RWPE1 (cell line): Measurements from ENCODE around the gene MYO5A.

Experiments
- CTCF ChIA-PET: fragments of 350-600 bp; sonication (Branson Sonifier 250); formaldehyde crosslinking; extraction: SDS; loops from one replicate; lab custom pipeline; 2021; lab: Yijun Ruan, JAX
- POLR2A ChIA-PET: fragments of 400-600 bp; formaldehyde crosslinking; extraction: SDS; loops from one replicate; lab custom pipeline; 2020; ENCODE audit warnings: antibody characterized with exemption; ENCODE audit not compliant: low non-redundant PET; lab: Yijun Ruan, JAX
- DNase-seq: peaks from one replicate; pipeline ENCODE4 v3.0.0; 2012; ENCODE audit warnings: low spot score
- H3K27ac ChIP-seq: fragments of 450-650 bp; 2 replicates; pipeline ENCODE4 v1.5.1; 2017
- TF ChIP-seq, protein P1 (sequence below): fragments of 450-650 bp; conservative IDR thresholded peaks from 2 replicates; pipeline ENCODE4 v1.5.1; 2017; ENCODE audit warnings: low read depth, mild to moderate bottlenecking

MYO5A gene

DNA sequence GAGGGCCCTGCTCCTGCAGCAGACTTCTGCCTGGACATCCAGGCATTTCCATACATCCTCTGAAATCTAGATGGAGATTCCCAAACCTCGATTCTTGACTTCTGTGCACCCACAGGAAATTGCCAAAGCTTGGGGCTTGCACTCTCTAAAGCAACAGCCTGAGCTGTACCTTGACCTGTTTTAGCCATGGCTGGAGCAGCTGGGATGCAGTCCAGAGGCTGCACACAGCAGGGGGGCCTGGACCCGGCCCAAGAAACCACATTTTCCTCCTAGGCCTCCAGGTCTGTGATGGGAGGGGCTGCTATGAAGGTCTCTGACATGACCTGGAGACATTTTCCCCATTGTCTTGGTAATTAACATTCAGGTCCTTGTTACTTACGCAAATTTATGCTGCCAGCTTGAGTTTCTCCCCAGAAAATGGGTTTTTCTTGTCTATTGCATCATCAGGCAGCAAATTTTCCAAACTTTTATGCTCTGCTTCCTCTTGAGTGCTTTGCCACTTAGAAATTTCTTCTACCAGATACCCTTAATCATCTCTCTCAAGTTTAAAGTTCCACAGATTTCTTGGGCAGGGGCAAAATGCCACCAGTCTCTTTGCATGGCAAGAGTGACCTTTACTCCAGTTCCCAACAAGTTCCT, 11.8 kb upstream of the MYO5A start:
- ChIA-PET CTCF (interaction anchor here (0.7 kb wide), 1 partner anchor 767 kb away, joined by 3 read pairs; no protein-coding TSS in a partner anchor), POLR2A (no interaction called here)
- H3K27ac ChIP-seq: no peak overlapping the region
- TF ChIP-seq, protein P1, sequence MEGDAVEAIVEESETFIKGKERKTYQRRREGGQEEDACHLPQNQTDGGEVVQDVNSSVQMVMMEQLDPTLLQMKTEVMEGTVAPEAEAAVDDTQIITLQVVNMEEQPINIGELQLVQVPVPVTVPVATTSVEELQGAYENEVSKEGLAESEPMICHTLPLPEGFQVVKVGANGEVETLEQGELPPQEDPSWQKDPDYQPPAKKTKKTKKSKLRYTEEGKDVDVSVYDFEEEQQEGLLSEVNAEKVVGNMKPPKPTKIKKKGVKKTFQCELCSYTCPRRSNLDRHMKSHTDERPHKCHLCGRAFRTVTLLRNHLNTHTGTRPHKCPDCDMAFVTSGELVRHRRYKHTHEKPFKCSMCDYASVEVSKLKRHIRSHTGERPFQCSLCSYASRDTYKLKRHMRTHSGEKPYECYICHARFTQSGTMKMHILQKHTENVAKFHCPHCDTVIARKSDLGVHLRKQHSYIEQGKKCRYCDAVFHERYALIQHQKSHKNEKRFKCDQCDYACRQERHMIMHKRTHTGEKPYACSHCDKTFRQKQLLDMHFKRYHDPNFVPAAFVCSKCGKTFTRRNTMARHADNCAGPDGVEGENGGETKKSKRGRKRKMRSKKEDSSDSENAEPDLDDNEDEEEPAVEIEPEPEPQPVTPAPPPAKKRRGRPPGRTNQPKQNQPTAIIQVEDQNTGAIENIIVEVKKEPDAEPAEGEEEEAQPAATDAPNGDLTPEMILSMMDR: no peak
- DNase-seq: no peak

- TF ChIP-seq, protein P1: no peak
- ChIA-PET POLR2A (no interaction called here), CTCF (no interaction called here)
- DNase-seq: no peak
- H3K27ac ChIP-seq: no peak overlapping the region
These were observed 8.8 kb upstream of the MYO5A start for GRCh38 chr15:52537459-52537858.

DNA sequence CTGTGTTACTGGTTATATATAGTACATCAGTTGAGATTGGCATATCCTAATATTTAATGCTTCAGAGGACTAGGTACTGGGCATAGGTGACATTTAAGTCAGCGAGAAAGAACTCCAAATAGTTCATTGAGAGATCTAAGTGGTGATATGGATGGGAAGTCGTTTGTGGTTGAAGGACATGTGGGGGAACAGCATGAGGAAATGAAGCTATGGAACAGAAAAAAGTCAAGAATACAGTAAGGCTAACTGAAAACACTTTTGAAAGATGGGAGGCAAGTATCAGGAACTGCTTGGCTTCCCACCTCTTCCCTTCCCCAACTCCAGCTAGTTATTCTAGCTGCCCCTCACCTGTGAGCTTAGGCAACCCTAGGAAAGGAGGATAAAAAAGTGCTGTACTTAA, 3.7 kb upstream of the MYO5A start:
- no peak for DNase-seq
- POLR2A ChIA-PET: no interaction called here
- H3K27ac ChIP-seq: no peak overlapping the region
- TF ChIP-seq, protein P1: no peak
- CTCF ChIA-PET: no interaction called here

GRCh38 chr15:52529940-52530339, 1.3 kb upstream of the MYO5A start:
- TF ChIP-seq, protein P1: no peak
- H3K27ac ChIP-seq: no peak overlapping the region
- no peak for DNase-seq
- ChIA-PET POLR2A (no interaction called here), CTCF (no interaction called here)

- DNase-seq: no peak
- ChIA-PET POLR2A (no interaction called here), CTCF (no interaction called here)
- TF ChIP-seq, protein P1: no peak
- H3K27ac ChIP-seq: peak overlapping the region; percentile 73
These were observed 753 bp upstream of the MYO5A start for GRCh38 chr15:52529341-52529924.

DNA sequence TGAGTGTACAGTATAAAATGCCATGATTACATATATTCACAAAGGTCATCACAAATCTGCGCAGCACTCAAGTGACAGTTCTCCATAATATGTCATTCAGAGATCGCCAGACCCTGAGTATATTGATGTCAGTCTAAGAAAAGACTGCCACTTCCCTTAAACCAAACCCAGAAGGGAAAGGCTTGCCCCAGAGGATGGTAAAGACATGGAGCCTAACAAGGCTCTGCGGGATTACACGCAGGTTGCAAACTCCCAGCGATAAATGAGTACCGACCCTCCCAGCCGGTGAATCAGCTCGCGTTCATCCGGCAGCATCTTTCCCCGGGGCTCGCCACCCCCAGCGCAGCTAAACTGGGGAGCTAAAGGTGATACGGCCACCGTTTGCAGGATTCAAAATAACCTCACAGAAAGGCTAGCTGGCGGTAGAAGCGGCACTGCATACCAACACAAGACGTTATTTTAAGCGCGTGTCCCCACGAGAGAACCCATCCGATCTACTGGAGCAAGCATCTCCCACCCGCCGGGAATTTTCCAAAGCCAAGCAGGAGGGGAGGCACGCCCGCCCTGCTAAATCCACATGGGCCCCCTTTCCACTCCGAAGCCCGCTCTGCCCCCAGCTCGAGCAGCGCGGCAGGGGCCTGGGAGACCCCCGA, 643 bp downstream of the MYO5A start:
- ChIA-PET CTCF (interaction anchor here (0.5 to 1.0 kb wide), 4 partner anchors 37 to 197 kb away, joined by 3 to 5 read pairs (median 4); no protein-coding TSS in a partner anchor), POLR2A (no interaction called here)
- TF ChIP-seq, protein P1: no peak
- DNase-seq: peak; percentile 68
- peak overlapping the region; percentile 73 for H3K27ac ChIP-seq
